NCI-H187 (cell line): ENCODE measurements around the gene MAPKAPK2.

ENCODE experiments used
- DNase-seq, 2 experiments: peaks; one replicate each; lab custom pipeline; 2025; lab: John Stamatoyannopoulos, UW

The MAPKAPK2 gene

GRCh38 chr1:206660136-206660535 lies 24.6 kb upstream of the MAPKAPK2 start:
- no peak for DNase-seq

GRCh38 chr1:206661161-206661820 lies 23.4 kb upstream of the MAPKAPK2 start:
- DNase-seq, result no peak

- DNase-seq, result no peak
These were observed 22.2 kb upstream of the MAPKAPK2 start for GRCh38 chr1:206662396-206663092.

GRCh38 chr1:206663362-206663761 lies 21.3 kb upstream of the MAPKAPK2 start:
- DNase-seq, result no peak

- DNase-seq, result peak; percentile 79 to 92
These were observed 20.7 kb upstream of the MAPKAPK2 start for GRCh38 chr1:206663832-206664652.

- no peak for DNase-seq
These were observed 20.0 kb upstream of the MAPKAPK2 start for GRCh38 chr1:206664740-206665139.

- DNase-seq, result no peak
These were observed 18.6 kb upstream of the MAPKAPK2 start for GRCh38 chr1:206666031-206666561.

- DNase-seq, result no peak
These were observed 17.6 kb upstream of the MAPKAPK2 start for GRCh38 chr1:206666954-206667665.

- DNase-seq, result no peak
These were observed 16.4 kb upstream of the MAPKAPK2 start for GRCh38 chr1:206668351-206668750.

- no peak for DNase-seq
These were observed 15.8 kb upstream of the MAPKAPK2 start for GRCh38 chr1:206668874-206669410.

- peak; percentile 86 to 91 for DNase-seq
These were observed 12.6 kb upstream of the MAPKAPK2 start for GRCh38 chr1:206672011-206672688.

- no peak for DNase-seq
These were observed 11.6 kb upstream of the MAPKAPK2 start for GRCh38 chr1:206672844-206673758.

GRCh38 chr1:206674236-206674635 lies 10.5 kb upstream of the MAPKAPK2 start:
- no peak for DNase-seq

- peak; percentile 36 to 66 for DNase-seq
These were observed 9.9 kb upstream of the MAPKAPK2 start for GRCh38 chr1:206674745-206675175.

- no peak for DNase-seq
These were observed 8.2 kb upstream of the MAPKAPK2 start for GRCh38 chr1:206676499-206676898.

GRCh38 chr1:206678490-206678889 lies 6.2 kb upstream of the MAPKAPK2 start:
- no peak for DNase-seq

- no peak for DNase-seq
These were observed 4.9 kb upstream of the MAPKAPK2 start for GRCh38 chr1:206679738-206680211.

GRCh38 chr1:206680279-206680678 lies 4.4 kb upstream of the MAPKAPK2 start:
- no peak for DNase-seq

- DNase-seq, result no peak
These were observed 3.3 kb upstream of the MAPKAPK2 start for GRCh38 chr1:206681359-206681758.

GRCh38 chr1:206682111-206682510 lies 2.6 kb upstream of the MAPKAPK2 start:
- no peak for DNase-seq
